Sigmoid colon (tissue), 7 donors: ENCODE data around the gene C2CD5. TPM values are rescaled to one million over a fixed set of nuclear protein-coding genes. Genes with fewer than 3 reads are reported as not detected.
A peak's percentile ranks its signal among the peaks of the same experiment; 100 is the strongest.

Experiments used
- DNase-seq: peaks from one replicate; pipeline ENCODE4 v3.0.0-alpha.2; 2019
- H3K27ac ChIP-seq, 4 donors: fragments of 200-600 bp; sonication (generic); one replicate each; pipeline ENCODE4 v1.5.1; 2016 to 2019; ENCODE audit warnings: mild to moderate bottlenecking in 1 of 4
- H3K27me3 ChIP-seq, 3 donors: fragments of 200-600 bp; sonication (generic); one replicate each; pipeline ENCODE4 v1.5.1; 2019; ENCODE audit warnings: mild to moderate bottlenecking in 1 of 3
- H3K36me3 ChIP-seq, 4 donors: fragments of 200-600 bp; sonication (generic); one replicate each; pipeline ENCODE4 v1.5.1; 2016 to 2019
- H3K4me1 ChIP-seq, 4 donors: fragments of 200-600 bp; sonication (generic); one replicate each; pipeline ENCODE4 v1.5.1; 2017 to 2019
- H3K4me3 ChIP-seq, 4 donors: fragments of 200-600 bp; sonication (generic); one replicate each; pipeline ENCODE4 v1.5.1; 2017 to 2019; ENCODE audit warnings: mild to moderate bottlenecking in 2 of 4, moderate library complexity in 1 of 4
- H3K9me3 ChIP-seq, 4 donors: fragments of 200-600 bp in 3 of 4; sonication (generic) in 3 of 4; one replicate each; pipeline versions ENCODE4 v1.5.1 to v1.6.1; 2013 to 2019
- EP300 ChIP-seq, 4 donors: sonication (generic); formaldehyde crosslinking; IDR thresholded peaks; one replicate each; pipeline ENCODE4 v1.6.1; 2017; ENCODE audit warnings: antibody characterized with exemption in 4 of 4
- POLR2A ChIP-seq, 2 donors: fragments of 450-650 bp; IDR thresholded peaks; one replicate each; pipeline ENCODE4 v1.6.1; 2016; ENCODE audit warnings: antibody characterized with exemption in 2 of 2, mild to moderate bottlenecking in 2 of 2, moderate library complexity in 2 of 2
- POLR2AphosphoS5 ChIP-seq, 4 donors: sonication (generic); formaldehyde crosslinking; IDR thresholded peaks; one replicate each; pipeline ENCODE4 v1.6.1; 2017; ENCODE audit warnings: antibody characterized with exemption in 4 of 4
- WGBS, 2 donors: extraction: QIAGEN DNeasy Blood & Tissue Kit; methylation state at CpG; one replicate each; pipeline ENCODE4 v1.1.7; 2013; 5-methylcytosine and 5-hydroxymethylcytosine counted together
- intact Hi-C: fragments of 100-400 bp; cut with DNase I; formaldehyde crosslinking; loops from one replicate; pipeline ENCODE4 v1.15.1; 2023
- polyA plus RNA-seq, 3 donors: library from polyadenylated mRNA; stranded (reverse); fragments of 200-250 nt; gene quantifications; one replicate each; pipeline ENCODE4 v1.2.3, GENCODE V29; 2013
- total RNA-seq, 4 donors: library from RNA; depleted of rRNA; stranded (reverse); fragments of >200 nt; gene quantifications; one replicate each; pipeline ENCODE4 v1.1.0, GENCODE V29; 2016
- TF ChIP-seq, protein P1 (sequence below), 4 experiments: fragments of 450-650 bp in 3 of 4; fragments of 200-600 bp in 1 of 4; IDR thresholded peaks; one replicate each; pipeline ENCODE4 v1.5.1; 2016 to 2019; ENCODE audit warnings: antibody characterized with exemption in 4 of 4, mild to moderate bottlenecking in 3 of 4, moderate library complexity in 2 of 4
- donor health status: healthy with polysubstance abuse.
- donor health status: Bipolar disorder and iron deficiency.
- donor health status: healthy.

Gene C2CD5
- total and polyA plus RNA-seq, 7 donors, result 21.6 to 60.1 (median 40.7) TPM

GRCh38 chr12:22435583-22435982, 108.8 kb downstream of the C2CD5 start:
- TF ChIP-seq, protein P1, sequence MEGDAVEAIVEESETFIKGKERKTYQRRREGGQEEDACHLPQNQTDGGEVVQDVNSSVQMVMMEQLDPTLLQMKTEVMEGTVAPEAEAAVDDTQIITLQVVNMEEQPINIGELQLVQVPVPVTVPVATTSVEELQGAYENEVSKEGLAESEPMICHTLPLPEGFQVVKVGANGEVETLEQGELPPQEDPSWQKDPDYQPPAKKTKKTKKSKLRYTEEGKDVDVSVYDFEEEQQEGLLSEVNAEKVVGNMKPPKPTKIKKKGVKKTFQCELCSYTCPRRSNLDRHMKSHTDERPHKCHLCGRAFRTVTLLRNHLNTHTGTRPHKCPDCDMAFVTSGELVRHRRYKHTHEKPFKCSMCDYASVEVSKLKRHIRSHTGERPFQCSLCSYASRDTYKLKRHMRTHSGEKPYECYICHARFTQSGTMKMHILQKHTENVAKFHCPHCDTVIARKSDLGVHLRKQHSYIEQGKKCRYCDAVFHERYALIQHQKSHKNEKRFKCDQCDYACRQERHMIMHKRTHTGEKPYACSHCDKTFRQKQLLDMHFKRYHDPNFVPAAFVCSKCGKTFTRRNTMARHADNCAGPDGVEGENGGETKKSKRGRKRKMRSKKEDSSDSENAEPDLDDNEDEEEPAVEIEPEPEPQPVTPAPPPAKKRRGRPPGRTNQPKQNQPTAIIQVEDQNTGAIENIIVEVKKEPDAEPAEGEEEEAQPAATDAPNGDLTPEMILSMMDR (IDR thresholded peaks at IDR 0.05), result no peak
- TF ChIP-seq POLR2AphosphoS5 (IDR thresholded peaks at IDR 0.05), result no peak
- no peak for TF ChIP-seq EP300 (IDR thresholded peaks at IDR 0.05)
- no peak for TF ChIP-seq POLR2A (IDR thresholded peaks at IDR 0.05)
- Histone ChIP-seq H3K4me1 (no peaks in the 10 kb centered on the region), H3K9me3 (no peaks in the 10 kb centered on the region), H3K27ac (no peak overlapping the region), H3K36me3 (no peaks in the 10 kb centered on the region), H3K4me3 (no peak overlapping the region), H3K27me3 (no peaks in the 10 kb centered on the region)
- WGBS, 2 donors, result 86 to 88% methylated on average over 3 of the region's 3 CpGs
- intact Hi-C loops, result no loop called here
- DNase-seq, result no peak

- H3K27me3 ChIP-seq, result no peaks in the 10 kb centered on the region
- H3K4me1 ChIP-seq, result no peaks in the 10 kb centered on the region
- DNase-seq, result no peak
- no peak for TF ChIP-seq POLR2AphosphoS5 (IDR thresholded peaks at IDR 0.05)
- no peak for TF ChIP-seq EP300 (IDR thresholded peaks at IDR 0.05)
- no peak for TF ChIP-seq POLR2A (IDR thresholded peaks at IDR 0.05)
- TF ChIP-seq, protein P1 (IDR thresholded peaks at IDR 0.05), result no peak
- H3K9me3 ChIP-seq, result no peaks in the 10 kb centered on the region
- H3K36me3 ChIP-seq, result no peaks in the 10 kb centered on the region
- intact Hi-C loops, result no loop called here
- WGBS, 2 donors, result 75 to 85% methylated on average over 1 of the region's 1 CpG
- no peak overlapping the region for H3K27ac ChIP-seq
- H3K4me3 ChIP-seq, result no peak overlapping the region
Measured at GRCh38 chr12:22431693-22432251, 112.6 kb downstream of the C2CD5 start.

GRCh38 chr12:22416801-22417200, 127.5 kb downstream of the C2CD5 start:
- Histone ChIP-seq H3K36me3 (no peaks in the 10 kb centered on the region), H3K27ac (peak overlapping the region in 2 of 4 donors; percentile 19), H3K4me1 (peaks cover 0 to 22% (median 13%) of the 10 kb centered on the region in 4 donors), H3K9me3 (no peaks in the 10 kb centered on the region), H3K27me3 (no peaks in the 10 kb centered on the region), H3K4me3 (no peak overlapping the region)
- TF ChIP-seq POLR2AphosphoS5 (IDR thresholded peaks at IDR 0.05), result no peak
- TF ChIP-seq, protein P1 (IDR thresholded peaks at IDR 0.05), result no peak
- TF ChIP-seq POLR2A (IDR thresholded peaks at IDR 0.05), result no peak
- no peak for TF ChIP-seq EP300 (IDR thresholded peaks at IDR 0.05)
- intact Hi-C loops, result no loop called here
- no peak for DNase-seq

DNA sequence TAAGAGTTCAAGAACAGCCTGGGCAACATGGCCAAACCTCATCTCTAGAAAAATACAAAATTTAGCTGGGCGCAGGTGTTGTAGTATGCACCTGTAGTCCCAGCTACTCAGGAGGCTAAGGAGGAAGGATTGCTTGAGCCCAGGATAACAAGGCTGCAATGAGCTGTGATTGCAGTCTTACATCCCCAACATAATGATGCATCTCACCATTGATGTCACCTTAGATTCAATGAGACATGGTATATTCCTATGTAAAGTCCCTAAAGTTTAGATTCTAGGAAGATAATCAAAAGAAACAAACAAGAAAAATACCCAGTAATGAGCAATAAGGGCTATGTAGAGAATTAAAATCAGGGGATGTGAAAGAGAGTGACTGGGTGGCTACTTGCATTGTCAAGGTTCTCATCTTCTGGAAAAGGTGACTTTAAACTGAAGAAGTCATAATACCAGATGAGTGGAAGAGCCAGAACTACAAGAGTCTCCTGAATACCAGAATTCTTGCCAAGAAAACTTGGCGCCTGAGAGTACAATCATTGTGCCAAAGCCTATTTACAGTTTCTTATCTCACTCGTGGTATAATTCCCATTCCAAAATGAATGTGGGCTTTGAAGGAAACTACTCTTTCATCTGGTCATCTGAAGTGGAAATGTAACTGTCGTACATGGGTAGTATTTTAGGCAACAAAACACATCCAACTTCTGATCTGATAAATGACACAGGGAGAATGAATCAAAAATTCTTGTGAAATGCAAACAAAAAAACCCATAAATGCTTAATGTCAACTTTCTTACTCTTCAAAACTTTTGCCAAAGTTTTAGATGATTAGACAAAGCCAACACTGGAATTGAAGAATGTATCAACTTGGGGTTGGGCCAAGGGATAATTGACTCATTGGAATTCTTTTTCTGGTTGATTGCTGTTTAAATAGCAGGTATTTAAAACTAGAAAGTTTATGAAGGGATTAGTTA, 128.7 kb downstream of the C2CD5 start:
- no peaks in the 10 kb centered on the region for H3K9me3 ChIP-seq
- 33 to 61% methylated on average over 4 of the region's 4 CpGs for WGBS, 2 donors
- TF ChIP-seq, protein P1 (IDR thresholded peaks at IDR 0.05), result no peak
- peak in 1 of 4 donors; percentile 46 for TF ChIP-seq POLR2AphosphoS5 (IDR thresholded peaks at IDR 0.05)
- no peaks in the 10 kb centered on the region for H3K27me3 ChIP-seq
- no peak for DNase-seq
- intact Hi-C loops, result no loop called here
- H3K4me1 ChIP-seq, result peaks cover 0 to 22% (median 13%) of the 10 kb centered on the region in 4 donors
- no peak overlapping the region for H3K4me3 ChIP-seq
- peak overlapping the region in 3 of 4 donors; percentile 19 to 50 (median 34) for H3K27ac ChIP-seq
- H3K36me3 ChIP-seq, result no peaks in the 10 kb centered on the region
